Natural killer cell (primary cell): ENCODE measurements around the gene MARK4. TPM values are rescaled to one million over a fixed set of nuclear protein-coding genes. Genes with fewer than 3 reads are reported as not detected.
A peak's percentile ranks its signal among the peaks of the same experiment; 100 is the strongest.
"Not testable (repeated sequence)": the region's sequence is repeated elsewhere in the genome, so short reads cannot be mapped to it uniquely, and the experiment has no call there.

ENCODE experiments used
- ATAC-seq, 3 donors: fragments of 150-1000 bp in 2 of 3; fragments of 200-7000 bp in 1 of 3; cut with Tn5 transposase; 1 replicate in 1 of 3; 2 replicates in 2 of 3; pipeline ENCODE4 v1.10.0; 2021; ENCODE audit warnings: mild to moderate bottlenecking in 2 of 3, moderate library complexity in 2 of 3
- DNase-seq, 2 donors: peaks; one replicate each; pipeline versions ENCODE4 v3.0.0 to v3.0.0-alpha.2; 2013 to 2021; ENCODE audit warnings: mixed read lengths in 1 of 2
- H3K27ac ChIP-seq: one replicate; pipeline ENCODE4 v1.5.1; 2013; ENCODE audit warnings: mild to moderate bottlenecking, low read length
- H3K27me3 ChIP-seq: one replicate; pipeline ENCODE4 v1.6.1; 2013; ENCODE audit warnings: low read length; ENCODE audit not compliant: control insufficient read depth, insufficient read depth
- H3K36me3 ChIP-seq: one replicate; pipeline ENCODE4 v1.6.1; 2013; ENCODE audit warnings: low read length; ENCODE audit not compliant: control insufficient read depth, insufficient read depth
- H3K4me1 ChIP-seq: one replicate; pipeline ENCODE4 v1.6.1; 2013; ENCODE audit warnings: low read length; ENCODE audit not compliant: control insufficient read depth, insufficient read depth
- H3K4me3 ChIP-seq: one replicate; pipeline ENCODE4 v1.5.1; 2013; ENCODE audit warnings: low read length
- H3K9me3 ChIP-seq: one replicate; pipeline ENCODE4 v1.6.1; 2013; ENCODE audit warnings: low read length; ENCODE audit not compliant: control insufficient read depth, insufficient read depth
- H3K27ac Mint-ChIP-seq, 2 donors: one replicate each; pipeline ENCODE4 v1.8.0; 2022; ENCODE audit warnings: mild to moderate bottlenecking in 2 of 2, mixed read lengths in 2 of 2, moderate library complexity in 1 of 2
- H3K27me3 Mint-ChIP-seq, 2 donors: one replicate each; pipeline ENCODE4 v1.8.0; 2022; ENCODE audit warnings: low read depth in 2 of 2, mixed read lengths in 2 of 2
- H3K36me3 Mint-ChIP-seq: one replicate; pipeline ENCODE4 v1.8.0; 2022; ENCODE audit warnings: mixed read lengths
- H3K4me1 Mint-ChIP-seq, 2 donors: one replicate each; pipeline ENCODE4 v1.8.0; 2022; ENCODE audit warnings: mixed read lengths in 2 of 2
- H3K4me3 Mint-ChIP-seq: one replicate; pipeline ENCODE4 v1.8.0; 2022; ENCODE audit warnings: mild to moderate bottlenecking, moderate library complexity, mixed read lengths
- H3K9me3 Mint-ChIP-seq, 2 donors: one replicate each; pipeline ENCODE4 v1.8.0; 2022; ENCODE audit warnings: mixed read lengths in 2 of 2
- CTCF ChIP-seq: fragments of 200-600 bp; IDR thresholded peaks from one replicate; pipeline ENCODE4 v1.8.0; 2022; ENCODE audit warnings: antibody characterized with exemption
- WGBS: methylation state at CpG from one replicate; pipeline ENCODE4 v1.1.7; 2013; ENCODE audit warnings: missing lambda C conversion rate; ENCODE audit not compliant: insufficient coverage; 5-methylcytosine and 5-hydroxymethylcytosine counted together
- intact Hi-C: fragments of 100-400 bp; cut with micrococcal nuclease; formaldehyde crosslinking; loops from one replicate; pipeline ENCODE4 v1.14.2; 2022
- total RNA-seq, 4 donors: library from RNA; stranded (reverse); fragments of 120-200 nt in 1 of 4; gene quantifications; one replicate each; pipeline versions ENCODE4 v1.2.3 to v1.2.4, GENCODE V29; 2013 to 2022

Gene MARK4
- total RNA-seq, 3 donors from 2014 or later (not counting 1 experiment from before 2014, with no cell fraction given): 50.4 to 53.6 (median 51.4) TPM

GRCh38 chr19:45264781-45265317 lies 13.8 kb downstream of the MARK4 start:
- Histone ChIP-seq H3K9me3 (no peaks in the 10 kb centered on the region), H3K4me1 (peaks cover 5% of the 10 kb centered on the region), H3K36me3 (no peaks in the 10 kb centered on the region), H3K4me3 (no peak overlapping the region), H3K27ac (no peak overlapping the region), H3K27me3 (no peaks in the 10 kb centered on the region)
- ATAC-seq (no peak), DNase-seq (no peak)
- Mint-ChIP-seq H3K36me3 (no peaks in the 10 kb centered on the region), H3K4me3 (no peak overlapping the region), H3K4me1 (peaks cover 0 to 6% of the 10 kb centered on the region in 2 donors), H3K27me3 (no peaks in the 10 kb centered on the region), H3K27ac (no peak overlapping the region), H3K9me3 (no peaks in the 10 kb centered on the region)
- 95% methylated on average over 19 of the region's 19 CpGs for WGBS
- no peak for TF ChIP-seq CTCF
- intact Hi-C loops: no loop called here

- Histone ChIP-seq H3K4me1 (peaks cover 5% of the 10 kb centered on the region), H3K27me3 (no peaks in the 10 kb centered on the region), H3K9me3 (no peaks in the 10 kb centered on the region), H3K4me3 (no peak overlapping the region), H3K27ac (no peak overlapping the region), H3K36me3 (no peaks in the 10 kb centered on the region)
- 97% methylated on average over 5 of the region's 5 CpGs for WGBS
- intact Hi-C loops: no loop called here
- Mint-ChIP-seq H3K27ac (peak overlapping the region in 1 of 2 donors; percentile 18), H3K9me3 (no peaks in the 10 kb centered on the region), H3K27me3 (no peaks in the 10 kb centered on the region), H3K4me1 (peaks cover 0 to 6% of the 10 kb centered on the region in 2 donors), H3K4me3 (no peak overlapping the region), H3K36me3 (no peaks in the 10 kb centered on the region)
- DNase-seq: no peak
- peak in 1 of 3 donors; percentile 17 for ATAC-seq
- no peak for TF ChIP-seq CTCF
These were observed 14.3 kb downstream of the MARK4 start for GRCh38 chr19:45265375-45265774.

GRCh38 chr19:45267296-45267695 lies 16.2 kb downstream of the MARK4 start:
- no peaks in the 10 kb centered on the region for H3K36me3 Mint-ChIP-seq

GRCh38 chr19:45269939-45270338 lies 18.9 kb downstream of the MARK4 start:
- H3K27me3 ChIP-seq, H3K4me3 ChIP-seq, H3K36me3 Mint-ChIP-seq, H3K4me1 ChIP-seq, H3K9me3 ChIP-seq, H3K27ac Mint-ChIP-seq, ATAC-seq, H3K27me3 Mint-ChIP-seq, H3K9me3 Mint-ChIP-seq, DNase-seq, intact Hi-C loops, H3K27ac ChIP-seq, H3K4me1 Mint-ChIP-seq, H3K4me3 Mint-ChIP-seq: not testable (repeated sequence)
- 96% methylated on average over 13 of the region's 13 CpGs for WGBS
- peaks cover 16% of the 10 kb centered on the region for H3K36me3 ChIP-seq

More at GRCh38 chr19:45267296-45267695, 16.2 kb downstream of the MARK4 start:
- Mint-ChIP-seq H3K9me3 (no peaks in the 10 kb centered on the region), H3K27me3 (no peaks in the 10 kb centered on the region), H3K4me3 (no peak overlapping the region), H3K4me1 (peaks cover 0 to 6% of the 10 kb centered on the region in 2 donors), H3K27ac (no peak overlapping the region)
- no peak for ATAC-seq
- Histone ChIP-seq H3K27ac (no peak overlapping the region), H3K4me3 (no peak overlapping the region), H3K4me1 (peaks cover 5% of the 10 kb centered on the region), H3K36me3 (peaks cover 8% of the 10 kb centered on the region), H3K9me3 (no peaks in the 10 kb centered on the region), H3K27me3 (no peaks in the 10 kb centered on the region)
- intact Hi-C loops: no loop called here
- TF ChIP-seq CTCF: no peak
- WGBS: 96% methylated on average over 12 of the region's 12 CpGs
- no peak for DNase-seq
